WERI-Rb-1 (cell line): ENCODE measurements around the gene FBLN2.

Source experiments
- DNase-seq: peaks from one replicate; pipeline ENCODE4 v3.0.0-alpha.2; 2020
- H3K27ac ChIP-seq: fragments of 250-450 bp; sonication (Bioruptor Pico); 2 replicates; pipeline ENCODE4 v1.5.1; 2020; ENCODE audit warnings: mild to moderate bottlenecking, moderate library complexity
- H3K27me3 ChIP-seq: fragments of 250-450 bp; sonication (Bioruptor Pico); 2 replicates; pipeline ENCODE4 v1.5.1; 2021; ENCODE audit warnings: mild to moderate bottlenecking, low read depth, moderate library complexity; ENCODE audit not compliant: insufficient read depth, severe bottlenecking
- H3K36me3 ChIP-seq: fragments of 250-450 bp; sonication (Bioruptor Pico); 2 replicates; pipeline ENCODE4 v1.5.1; 2020; ENCODE audit warnings: mild to moderate bottlenecking, moderate library complexity
- H3K4me3 ChIP-seq: 2 replicates; pipeline ENCODE4 v1.5.1; 2011; ENCODE audit warnings: low read depth, mild to moderate bottlenecking, control low read depth, low read length
- H3K9me3 ChIP-seq: fragments of 250-450 bp; sonication (Bioruptor Pico); 2 replicates; pipeline ENCODE4 v1.5.1; 2021; ENCODE audit warnings: mild to moderate bottlenecking, moderate library complexity; ENCODE audit not compliant: severe bottlenecking
- CTCF ChIP-seq: IDR thresholded peaks from 2 replicates; pipeline ENCODE4 v1.5.1; 2011; ENCODE audit warnings: low read depth, mild to moderate bottlenecking, control low read depth, inconsistent platforms, low read length

Gene FBLN2

GRCh38 chr3:13556917-13557316 is 8.0 kb downstream of the FBLN2 start:
- no peak for DNase-seq
- no peaks in the 10 kb centered on the region for H3K9me3 ChIP-seq
- H3K4me3 ChIP-seq, result no peak overlapping the region
- peak overlapping the region; percentile 65 for H3K27ac ChIP-seq
- H3K36me3 ChIP-seq, result no peaks in the 10 kb centered on the region
- TF ChIP-seq CTCF, result no peak
- no peaks in the 10 kb centered on the region for H3K27me3 ChIP-seq

- no peak for TF ChIP-seq CTCF
- Histone ChIP-seq H3K4me3 (no peak overlapping the region), H3K27me3 (no peaks in the 10 kb centered on the region), H3K27ac (no peak overlapping the region), H3K36me3 (no peaks in the 10 kb centered on the region), H3K9me3 (no peaks in the 10 kb centered on the region)
- no peak for DNase-seq
Observed at GRCh38 chr3:13557417-13557816, 8.5 kb downstream of the FBLN2 start.

- no peak for TF ChIP-seq CTCF
- H3K27me3 ChIP-seq, result no peaks in the 10 kb centered on the region
- H3K9me3 ChIP-seq, result no peaks in the 10 kb centered on the region
- no peak overlapping the region for H3K4me3 ChIP-seq
- no peak overlapping the region for H3K27ac ChIP-seq
- no peaks in the 10 kb centered on the region for H3K36me3 ChIP-seq
- no peak for DNase-seq
Observed at GRCh38 chr3:13557926-13558325, 9.0 kb downstream of the FBLN2 start.

GRCh38 chr3:13558651-13559050 is 9.7 kb downstream of the FBLN2 start:
- H3K27ac ChIP-seq, result no peak overlapping the region
- TF ChIP-seq CTCF, result no peak
- no peak for DNase-seq

GRCh38 chr3:13559764-13560525 is 11.0 kb downstream of the FBLN2 start:
- peak; percentile 47 for DNase-seq
- no peaks in the 10 kb centered on the region for H3K27me3 ChIP-seq
- no peaks in the 10 kb centered on the region for H3K9me3 ChIP-seq
- no peaks in the 10 kb centered on the region for H3K36me3 ChIP-seq
- no peak overlapping the region for H3K4me3 ChIP-seq
- no peak for TF ChIP-seq CTCF
- no peak overlapping the region for H3K27ac ChIP-seq

More at GRCh38 chr3:13558651-13559050, 9.7 kb downstream of the FBLN2 start:
- no peaks in the 10 kb centered on the region for H3K27me3 ChIP-seq
- no peaks in the 10 kb centered on the region for H3K36me3 ChIP-seq
- H3K4me3 ChIP-seq, result no peak overlapping the region
- no peaks in the 10 kb centered on the region for H3K9me3 ChIP-seq

GRCh38 chr3:13561376-13561775 is 12.5 kb downstream of the FBLN2 start:
- DNase-seq, result no peak
- no peaks in the 10 kb centered on the region for H3K9me3 ChIP-seq
- no peaks in the 10 kb centered on the region for H3K27me3 ChIP-seq
- H3K27ac ChIP-seq, result no peak overlapping the region
- H3K36me3 ChIP-seq, result no peaks in the 10 kb centered on the region
- no peak overlapping the region for H3K4me3 ChIP-seq
- TF ChIP-seq CTCF, result no peak
